CD14-positive monocyte (primary cell): ENCODE data around the gene ATP1A2. TPM values are rescaled to one million over a fixed set of nuclear protein-coding genes. Genes with fewer than 3 reads are reported as not detected.

ENCODE experiments used
- DNase-seq, 3 donors: peaks; one replicate each; pipeline ENCODE4 v3.0.0-alpha.2; 2011 to 2022
- H2AFZ ChIP-seq: 2 replicates; pipeline ENCODE4 v1.6.0; 2012; ENCODE audit warnings: mild to moderate bottlenecking, low read depth, low read length, inconsistent platforms; ENCODE audit not compliant: insufficient read depth, poor library complexity, severe bottlenecking
- H3K27ac ChIP-seq, 2 donors: 1 replicate in 1 of 2; 2 replicates in 1 of 2; pipeline ENCODE4 v1.5.1; 2012 to 2013; ENCODE audit warnings: low read length in 2 of 2, control low read depth in 1 of 2, inconsistent platforms in 1 of 2, low read depth in 1 of 2, mild to moderate bottlenecking in 1 of 2
- H3K27me3 ChIP-seq, 2 donors: one replicate each; pipeline versions ENCODE4 v1.6.0 to v1.6.1; 2011 to 2013; ENCODE audit warnings: low read length in 2 of 2; ENCODE audit not compliant: control insufficient read depth in 2 of 2, insufficient read depth in 2 of 2
- H3K36me3 ChIP-seq, 2 donors: replicated peaks in 1 of 2; 1 replicate in 1 of 2; 2 replicates in 1 of 2; pipeline versions ENCODE4 v1.5.1 to v1.6.1; 2012 to 2013; ENCODE audit warnings: low read length in 2 of 2, control low read depth in 1 of 2, inconsistent platforms in 1 of 2, mild to moderate bottlenecking in 1 of 2; ENCODE audit not compliant: insufficient read depth in 2 of 2, control insufficient read depth in 1 of 2
- H3K4me1 ChIP-seq, 2 donors: 1 replicate in 1 of 2; 2 replicates in 1 of 2; pipeline versions ENCODE4 v1.5.1 to v1.6.1; 2012 to 2013; ENCODE audit warnings: low read length in 2 of 2, control low read depth in 1 of 2, inconsistent platforms in 1 of 2, mild to moderate bottlenecking in 1 of 2, moderate library complexity in 1 of 2; ENCODE audit not compliant: insufficient read depth in 2 of 2, control insufficient read depth in 1 of 2
- H3K4me2 ChIP-seq: replicated peaks from 2 replicates; pipeline ENCODE3; 2012; ENCODE audit warnings: low read length, moderate library complexity, mild to moderate bottlenecking; ENCODE audit not compliant: poor library complexity, severe bottlenecking; ENCODE audit errors: extremely low read depth
- H3K4me3 ChIP-seq, 3 experiments: fragments of 200-600 bp in 1 of 3; sonication (generic) in 1 of 3; replicated peaks in 1 of 3; 1 replicate in 2 of 3; 2 replicates in 1 of 3; pipeline ENCODE4 v1.5.1; 2011 to 2013; ENCODE audit warnings: low read length in 3 of 3, mild to moderate bottlenecking in 3 of 3, control low read depth in 2 of 3, low read depth in 2 of 3, inconsistent platforms in 1 of 3, moderate library complexity in 1 of 3
- H3K79me2 ChIP-seq: 2 replicates; pipeline ENCODE4 v1.6.0; 2012; ENCODE audit warnings: mild to moderate bottlenecking, control low read depth, inconsistent platforms, low read length, moderate library complexity; ENCODE audit not compliant: insufficient read depth
- H3K9ac ChIP-seq: 2 replicates; pipeline ENCODE4 v1.6.0; 2017; ENCODE audit warnings: low read length, mild to moderate bottlenecking; ENCODE audit not compliant: insufficient read depth, poor library complexity, severe bottlenecking
- H3K9me3 ChIP-seq, 2 donors: replicated peaks in 1 of 2; 1 replicate in 1 of 2; 2 replicates in 1 of 2; pipeline versions ENCODE4 v1.5.1 to v1.6.1; 2012 to 2013; ENCODE audit warnings: low read length in 2 of 2, control low read depth in 1 of 2; ENCODE audit not compliant: control insufficient read depth in 1 of 2, insufficient read depth in 1 of 2
- H4K20me1 ChIP-seq: 2 replicates; pipeline ENCODE4 v1.6.0; 2012; ENCODE audit warnings: mild to moderate bottlenecking, low read length, control low read depth, moderate library complexity; ENCODE audit not compliant: insufficient read depth
- H3K27ac Mint-ChIP-seq, 7 donors: one replicate each; pipeline ENCODE4 v1.8.0; 2020; ENCODE audit warnings: mild to moderate bottlenecking in 7 of 7, mixed read lengths in 7 of 7, moderate library complexity in 6 of 7, inconsistent platforms in 2 of 7
- H3K27me3 Mint-ChIP-seq, 3 donors: one replicate each; pipeline ENCODE4 v1.8.0; 2021 to 2022; ENCODE audit warnings: low read depth in 3 of 3, mild to moderate bottlenecking in 3 of 3, mixed read lengths in 3 of 3, moderate library complexity in 3 of 3, inconsistent platforms in 1 of 3
- H3K36me3 Mint-ChIP-seq, 2 donors: one replicate each; pipeline ENCODE4 v1.8.0; 2020; ENCODE audit warnings: mixed read lengths in 2 of 2, inconsistent platforms in 1 of 2, mild to moderate bottlenecking in 1 of 2
- H3K4me1 Mint-ChIP-seq: one replicate; pipeline ENCODE4 v1.8.0; 2020; ENCODE audit warnings: mild to moderate bottlenecking, mixed read lengths
- H3K4me3 Mint-ChIP-seq, 2 donors: one replicate each; pipeline ENCODE4 v1.8.0; 2020; ENCODE audit warnings: mild to moderate bottlenecking in 2 of 2, mixed read lengths in 2 of 2, moderate library complexity in 1 of 2
- H3K9me3 Mint-ChIP-seq, 7 donors: one replicate each; pipeline ENCODE4 v1.8.0; 2020 to 2022; ENCODE audit warnings: mixed read lengths in 7 of 7, mild to moderate bottlenecking in 6 of 7, moderate library complexity in 6 of 7, inconsistent platforms in 2 of 7
- CTCF ChIP-seq: fragments of 200-600 bp; IDR thresholded peaks from one replicate; pipeline ENCODE4 v1.8.0; 2022; ENCODE audit warnings: antibody characterized with exemption, mild to moderate bottlenecking
- WGBS: methylation state at CpG from one replicate; pipeline ENCODE4 v1.1.5; 2013; ENCODE audit warnings: missing lambda C conversion rate; ENCODE audit not compliant: insufficient coverage; 5-methylcytosine and 5-hydroxymethylcytosine counted together
- intact Hi-C, 2 donors: fragments of 100-400 bp; cut with micrococcal nuclease; formaldehyde crosslinking; loops; one replicate each; pipeline versions ENCODE4 v1.15.0 to v1.15.1; 2023
- polyA plus RNA-seq, 3 donors: library from polyadenylated mRNA; depleted of rRNA in 1 of 3; unstranded in 2 of 3; stranded (reverse) in 1 of 3; fragments of 300-500 nt in 2 of 3; fragments of >200 nt in 1 of 3; fragmentation: Illumina TruSeq in 2 of 3; gene quantifications; 1 replicate in 2 of 3; 2 replicates in 1 of 3; pipeline ENCODE4 v1.2.3, GENCODE V29; 2012 to 2021

Gene ATP1A2
- polyA plus RNA-seq, 3 donors, result 0.03 TPM; not detected in 2

- Histone ChIP-seq H3K27me3 (peaks cover 0 to 6% of the 10 kb centered on the region in 2 donors), H3K36me3 (no peaks in the 10 kb centered on the region), H3K4me3 (no peak overlapping the region), H4K20me1 (no peaks in the 10 kb centered on the region), H3K27ac (no peak overlapping the region), H3K9me3 (no peaks in the 10 kb centered on the region), H3K4me2 (no peak overlapping the region), H3K4me1 (peaks cover 5 to 7% of the 10 kb centered on the region in 2 donors), H3K9ac (no peak overlapping the region), H3K79me2 (no peaks in the 10 kb centered on the region), H2AFZ (no peak overlapping the region)
- H3K4me3 Mint-ChIP-seq, result no peak overlapping the region
- H3K9me3 Mint-ChIP-seq, result no peaks in the 10 kb centered on the region
- no peak for DNase-seq
- TF ChIP-seq CTCF, result no peak
- intact Hi-C loops, result no loop called here
- H3K27ac Mint-ChIP-seq, result no peak overlapping the region
- WGBS, result no CpG with 5 or more reads among the region's 3 CpGs
- no peaks in the 10 kb centered on the region for H3K36me3 Mint-ChIP-seq
- peaks cover 5 to 24% (median 7%) of the 10 kb centered on the region in 3 donors for H3K27me3 Mint-ChIP-seq
- H3K4me1 Mint-ChIP-seq, result peaks cover 1% of the 10 kb centered on the region
Observed at GRCh38 chr1:160118928-160119327, 3.4 kb downstream of the ATP1A2 start.

GRCh38 chr1:160120797-160121196 lies 5.2 kb downstream of the ATP1A2 start:
- intact Hi-C loops, result no loop called here
- H3K36me3 Mint-ChIP-seq, result no peaks in the 10 kb centered on the region
- no peaks in the 10 kb centered on the region for H3K79me2 ChIP-seq
- no peaks in the 10 kb centered on the region for H4K20me1 ChIP-seq
- H2AFZ ChIP-seq, result no peak overlapping the region
- H3K4me3 ChIP-seq, result no peak overlapping the region
- H3K27ac Mint-ChIP-seq, result no peak overlapping the region
- DNase-seq, result no peak
- no peaks in the 10 kb centered on the region for H3K9me3 ChIP-seq
- 80% methylated on average over 1 of the region's 5 CpGs for WGBS
- H3K27me3 ChIP-seq, result peaks cover 0 to 4% of the 10 kb centered on the region in 2 donors
- no peak overlapping the region for H3K4me2 ChIP-seq
- H3K9me3 Mint-ChIP-seq, result peaks cover 0 to 2% (median 0%) of the 10 kb centered on the region in 7 donors
- H3K4me1 ChIP-seq, result peaks cover 5 to 7% of the 10 kb centered on the region in 2 donors
- peaks cover 1% of the 10 kb centered on the region for H3K4me1 Mint-ChIP-seq
- no peaks in the 10 kb centered on the region for H3K36me3 ChIP-seq
- peaks cover 4 to 18% (median 5%) of the 10 kb centered on the region in 3 donors for H3K27me3 Mint-ChIP-seq
- no peak overlapping the region for H3K27ac ChIP-seq
- no peak overlapping the region for H3K4me3 Mint-ChIP-seq
- no peak overlapping the region for H3K9ac ChIP-seq
- no peak for TF ChIP-seq CTCF
